HL-60 (cell line): ENCODE measurements around the gene LARP1.

ENCODE experiments used
- GABPA ChIP-seq: IDR thresholded peaks from 2 replicates; pipeline ENCODE4 v1.6.1; 2012; ENCODE audit warnings: low read depth
- POLR2AphosphoS5 ChIP-seq: IDR thresholded peaks from 2 replicates; pipeline ENCODE4 v1.6.1; 2012; ENCODE audit warnings: low read depth
- TF ChIP-seq, protein P1 (sequence below): IDR thresholded peaks from one replicate; pipeline ENCODE4 v1.5.1; 2011; ENCODE audit warnings: low read length, control low read depth, inconsistent platforms; ENCODE audit not compliant: insufficient read depth
- TF ChIP-seq, protein P2 (sequence below): IDR thresholded peaks from 2 replicates; pipeline ENCODE4 v1.6.1; 2012; ENCODE audit warnings: low read depth; ENCODE audit not compliant: insufficient replicate concordance

DNA sequence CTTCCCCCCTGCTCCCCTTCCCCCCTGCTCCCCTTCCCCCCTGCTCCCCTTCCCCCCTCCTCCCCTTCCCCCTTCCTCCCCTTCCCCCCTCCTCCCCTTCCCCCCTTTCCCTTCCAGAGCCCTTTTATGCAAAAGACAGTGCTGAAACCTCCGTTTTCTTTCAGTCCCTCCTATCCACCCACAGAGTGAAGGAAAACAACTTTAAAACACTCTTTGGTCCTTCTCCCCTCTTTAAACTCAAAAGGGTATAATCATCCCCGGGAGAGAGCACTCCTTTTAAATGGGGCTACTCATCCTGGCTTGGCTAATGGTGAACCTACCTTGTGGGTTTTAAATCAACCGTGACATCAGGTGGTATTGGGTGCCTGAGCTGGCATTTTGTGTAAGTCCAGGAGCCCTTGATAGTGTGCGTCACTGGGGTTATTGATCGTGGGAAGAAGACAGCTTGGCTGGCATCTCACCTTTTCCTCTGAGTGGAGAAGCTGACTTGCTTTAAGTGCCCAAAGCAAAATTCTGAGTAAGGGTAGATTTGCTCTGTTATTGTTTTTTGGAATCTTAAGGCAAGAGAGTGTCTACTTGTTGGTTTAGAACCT is 2.7 kb downstream of the LARP1 start:
- TF ChIP-seq, protein P1, sequence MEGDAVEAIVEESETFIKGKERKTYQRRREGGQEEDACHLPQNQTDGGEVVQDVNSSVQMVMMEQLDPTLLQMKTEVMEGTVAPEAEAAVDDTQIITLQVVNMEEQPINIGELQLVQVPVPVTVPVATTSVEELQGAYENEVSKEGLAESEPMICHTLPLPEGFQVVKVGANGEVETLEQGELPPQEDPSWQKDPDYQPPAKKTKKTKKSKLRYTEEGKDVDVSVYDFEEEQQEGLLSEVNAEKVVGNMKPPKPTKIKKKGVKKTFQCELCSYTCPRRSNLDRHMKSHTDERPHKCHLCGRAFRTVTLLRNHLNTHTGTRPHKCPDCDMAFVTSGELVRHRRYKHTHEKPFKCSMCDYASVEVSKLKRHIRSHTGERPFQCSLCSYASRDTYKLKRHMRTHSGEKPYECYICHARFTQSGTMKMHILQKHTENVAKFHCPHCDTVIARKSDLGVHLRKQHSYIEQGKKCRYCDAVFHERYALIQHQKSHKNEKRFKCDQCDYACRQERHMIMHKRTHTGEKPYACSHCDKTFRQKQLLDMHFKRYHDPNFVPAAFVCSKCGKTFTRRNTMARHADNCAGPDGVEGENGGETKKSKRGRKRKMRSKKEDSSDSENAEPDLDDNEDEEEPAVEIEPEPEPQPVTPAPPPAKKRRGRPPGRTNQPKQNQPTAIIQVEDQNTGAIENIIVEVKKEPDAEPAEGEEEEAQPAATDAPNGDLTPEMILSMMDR: no peak
- TF ChIP-seq POLR2AphosphoS5 (no peak), GABPA (no peak)
- TF ChIP-seq, protein P2, sequence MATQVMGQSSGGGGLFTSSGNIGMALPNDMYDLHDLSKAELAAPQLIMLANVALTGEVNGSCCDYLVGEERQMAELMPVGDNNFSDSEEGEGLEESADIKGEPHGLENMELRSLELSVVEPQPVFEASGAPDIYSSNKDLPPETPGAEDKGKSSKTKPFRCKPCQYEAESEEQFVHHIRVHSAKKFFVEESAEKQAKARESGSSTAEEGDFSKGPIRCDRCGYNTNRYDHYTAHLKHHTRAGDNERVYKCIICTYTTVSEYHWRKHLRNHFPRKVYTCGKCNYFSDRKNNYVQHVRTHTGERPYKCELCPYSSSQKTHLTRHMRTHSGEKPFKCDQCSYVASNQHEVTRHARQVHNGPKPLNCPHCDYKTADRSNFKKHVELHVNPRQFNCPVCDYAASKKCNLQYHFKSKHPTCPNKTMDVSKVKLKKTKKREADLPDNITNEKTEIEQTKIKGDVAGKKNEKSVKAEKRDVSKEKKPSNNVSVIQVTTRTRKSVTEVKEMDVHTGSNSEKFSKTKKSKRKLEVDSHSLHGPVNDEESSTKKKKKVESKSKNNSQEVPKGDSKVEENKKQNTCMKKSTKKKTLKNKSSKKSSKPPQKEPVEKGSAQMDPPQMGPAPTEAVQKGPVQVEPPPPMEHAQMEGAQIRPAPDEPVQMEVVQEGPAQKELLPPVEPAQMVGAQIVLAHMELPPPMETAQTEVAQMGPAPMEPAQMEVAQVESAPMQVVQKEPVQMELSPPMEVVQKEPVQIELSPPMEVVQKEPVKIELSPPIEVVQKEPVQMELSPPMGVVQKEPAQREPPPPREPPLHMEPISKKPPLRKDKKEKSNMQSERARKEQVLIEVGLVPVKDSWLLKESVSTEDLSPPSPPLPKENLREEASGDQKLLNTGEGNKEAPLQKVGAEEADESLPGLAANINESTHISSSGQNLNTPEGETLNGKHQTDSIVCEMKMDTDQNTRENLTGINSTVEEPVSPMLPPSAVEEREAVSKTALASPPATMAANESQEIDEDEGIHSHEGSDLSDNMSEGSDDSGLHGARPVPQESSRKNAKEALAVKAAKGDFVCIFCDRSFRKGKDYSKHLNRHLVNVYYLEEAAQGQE: no peak
